ENCODE results near the gene HOXB3.

GRCh38 chr17:48513097-48513496 lies 76.9 kb downstream of the HOXB3 start:
- TF ChIP-seq CTCF (IDR thresholded peaks at IDR 0.05 in 4 of 5, conservative IDR thresholded peaks at IDR 0.05 in 1 of 5) (no peak), POLR2A (IDR thresholded peaks at IDR 0.05) (no peak)

All from gastrocnemius medialis (tissue), 4 donors.